Duodenal mucosa (tissue), 2 donors: ENCODE data around the gene A2M.

Experiments used
- H3K27ac ChIP-seq: one replicate; pipeline ENCODE4 v1.7.0; 2013; ENCODE audit warnings: low read depth, low read length
- H3K27me3 ChIP-seq, 2 donors: one replicate each; pipeline ENCODE4 v1.7.0; 2013; ENCODE audit warnings: low read length in 2 of 2, control low read depth in 1 of 2; ENCODE audit not compliant: insufficient read depth in 2 of 2, control insufficient read depth in 1 of 2
- H3K36me3 ChIP-seq, 2 donors: one replicate each; pipeline ENCODE4 v1.7.0; 2013; ENCODE audit warnings: low read length in 2 of 2, control low read depth in 1 of 2; ENCODE audit not compliant: insufficient read depth in 2 of 2, control insufficient read depth in 1 of 2
- H3K4me1 ChIP-seq, 2 donors: one replicate each; pipeline ENCODE4 v1.7.0; 2013; ENCODE audit warnings: low read length in 2 of 2, control low read depth in 1 of 2; ENCODE audit not compliant: insufficient read depth in 2 of 2, control insufficient read depth in 1 of 2
- H3K4me3 ChIP-seq, 2 donors: one replicate each; pipeline ENCODE4 v1.7.0; 2013; ENCODE audit warnings: low read length in 2 of 2, low read depth in 1 of 2
- H3K9ac ChIP-seq, 2 donors: one replicate each; pipeline ENCODE4 v1.7.0; 2013; ENCODE audit warnings: low read length in 2 of 2, low read depth in 1 of 2
- H3K9me3 ChIP-seq, 2 donors: one replicate each; pipeline ENCODE4 v1.7.0; 2013; ENCODE audit warnings: low read length in 2 of 2, control low read depth in 1 of 2; ENCODE audit not compliant: control insufficient read depth in 1 of 2

A2M gene

GRCh38 chr12:9122091-9122609 is 6.4 kb upstream of the A2M start:
- Histone ChIP-seq H3K4me1 (no peaks in the 10 kb centered on the region), H3K27ac (no peak overlapping the region), H3K36me3 (no peaks in the 10 kb centered on the region), H3K27me3 (no peaks in the 10 kb centered on the region), H3K4me3 (no peak overlapping the region), H3K9ac (no peak overlapping the region), H3K9me3 (no peaks in the 10 kb centered on the region)

GRCh38 chr12:9120487-9121184 is 4.9 kb upstream of the A2M start:
- Histone ChIP-seq H3K27ac (no peak overlapping the region), H3K9me3 (no peaks in the 10 kb centered on the region), H3K27me3 (no peaks in the 10 kb centered on the region), H3K9ac (no peak overlapping the region), H3K4me3 (no peak overlapping the region), H3K4me1 (no peaks in the 10 kb centered on the region), H3K36me3 (no peaks in the 10 kb centered on the region)

DNA sequence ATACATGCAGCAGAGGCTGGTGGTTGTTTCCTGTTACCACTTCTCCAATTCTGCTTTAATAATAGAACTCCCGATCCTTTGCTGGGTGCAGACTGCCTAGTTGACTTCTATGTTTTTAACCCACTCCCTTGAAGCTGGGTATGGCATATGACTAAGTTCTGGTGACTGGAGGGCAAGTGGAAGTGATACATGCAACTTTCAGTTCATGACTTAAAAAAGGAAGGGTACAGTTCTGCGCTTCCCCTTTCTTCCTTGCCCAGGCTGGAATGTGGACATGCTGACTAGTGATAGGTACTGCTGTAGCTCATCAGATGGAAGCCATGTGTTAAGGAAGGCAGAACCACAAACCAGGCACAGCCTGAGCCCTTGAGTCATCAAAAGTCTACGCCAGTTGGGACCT is 2.4 kb upstream of the A2M start:
- H3K4me3 ChIP-seq: no peak overlapping the region
- H3K4me1 ChIP-seq: no peaks in the 10 kb centered on the region
- H3K9ac ChIP-seq: no peak overlapping the region
- no peaks in the 10 kb centered on the region for H3K27me3 ChIP-seq
- H3K9me3 ChIP-seq: no peaks in the 10 kb centered on the region
- H3K36me3 ChIP-seq: no peaks in the 10 kb centered on the region
- H3K27ac ChIP-seq: peak overlapping the region; percentile 8

DNA sequence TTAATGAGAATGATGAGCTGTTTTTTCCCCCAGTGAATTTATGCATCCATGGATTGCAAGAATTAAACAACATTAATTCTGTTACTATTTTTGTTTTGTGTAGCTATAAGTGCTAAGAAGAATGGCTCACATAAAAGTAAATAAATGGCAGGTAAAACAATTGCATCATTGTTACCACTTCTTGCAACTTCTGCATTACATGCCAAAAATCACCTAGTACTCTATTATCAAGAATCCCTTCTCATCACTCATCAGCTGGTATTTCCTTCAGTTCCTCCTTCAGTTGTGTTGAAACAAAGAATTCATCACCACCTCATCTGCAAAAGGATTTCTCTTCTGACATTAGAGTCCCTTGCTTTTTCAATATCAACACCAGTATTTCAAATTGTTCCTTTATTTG is 773 bp downstream of the A2M start:
- Histone ChIP-seq H3K4me3 (peak overlapping the region; percentile 50 to 52), H3K27me3 (no peaks in the 10 kb centered on the region), H3K36me3 (peaks cover 0 to 3% of the 10 kb centered on the region in 2 donors), H3K9me3 (no peaks in the 10 kb centered on the region), H3K9ac (no peak overlapping the region), H3K27ac (no peak overlapping the region), H3K4me1 (no peaks in the 10 kb centered on the region)

- Histone ChIP-seq H3K9ac (peak overlapping the region in 1 of 2 donors; percentile 27), H3K9me3 (no peaks in the 10 kb centered on the region), H3K27ac (no peak overlapping the region), H3K4me1 (no peaks in the 10 kb centered on the region), H3K27me3 (no peaks in the 10 kb centered on the region), H3K4me3 (peak overlapping the region; percentile 25 to 44), H3K36me3 (peaks cover 3% of the 10 kb centered on the region in 2 donors)
Measured at GRCh38 chr12:9113987-9114309, 1.8 kb downstream of the A2M start.

DNA sequence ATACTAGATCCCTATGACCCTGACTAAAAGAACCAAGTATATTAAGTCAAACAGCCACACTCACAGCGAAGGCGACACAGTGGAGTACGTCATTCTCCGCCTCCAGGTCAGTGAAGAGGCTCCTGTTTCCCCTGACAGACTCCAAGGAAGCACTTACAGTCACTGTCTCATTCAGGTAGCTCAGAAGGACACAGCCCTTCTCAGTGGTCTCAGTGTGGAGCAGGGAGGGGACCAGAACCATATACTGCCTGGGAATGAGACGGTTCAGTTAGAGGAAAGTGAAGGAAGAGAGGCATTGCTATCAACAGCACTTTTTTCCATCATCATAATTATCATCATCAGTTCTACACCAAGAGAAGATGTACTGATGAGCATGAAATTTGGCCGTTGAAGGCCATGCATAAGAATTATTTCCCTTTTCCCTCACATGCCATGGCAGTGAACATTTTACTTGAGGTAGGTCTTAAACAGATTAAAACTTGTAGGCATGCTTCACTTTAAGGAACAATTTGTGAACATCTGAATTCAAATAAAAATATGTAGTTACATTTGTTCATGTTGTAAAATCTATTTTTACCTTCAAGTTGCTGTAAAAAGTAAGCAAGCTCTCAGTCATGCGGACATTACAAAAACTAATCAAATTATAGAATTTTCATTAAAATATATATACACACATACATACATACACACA is 2.3 kb downstream of the A2M start:
- Histone ChIP-seq H3K9me3 (no peaks in the 10 kb centered on the region), H3K27ac (no peak overlapping the region), H3K27me3 (no peaks in the 10 kb centered on the region), H3K4me1 (no peaks in the 10 kb centered on the region), H3K4me3 (peak overlapping the region; percentile 31 to 44), H3K36me3 (peaks cover 3% of the 10 kb centered on the region in 2 donors), H3K9ac (peak overlapping the region in 1 of 2 donors; percentile 27)

DNA sequence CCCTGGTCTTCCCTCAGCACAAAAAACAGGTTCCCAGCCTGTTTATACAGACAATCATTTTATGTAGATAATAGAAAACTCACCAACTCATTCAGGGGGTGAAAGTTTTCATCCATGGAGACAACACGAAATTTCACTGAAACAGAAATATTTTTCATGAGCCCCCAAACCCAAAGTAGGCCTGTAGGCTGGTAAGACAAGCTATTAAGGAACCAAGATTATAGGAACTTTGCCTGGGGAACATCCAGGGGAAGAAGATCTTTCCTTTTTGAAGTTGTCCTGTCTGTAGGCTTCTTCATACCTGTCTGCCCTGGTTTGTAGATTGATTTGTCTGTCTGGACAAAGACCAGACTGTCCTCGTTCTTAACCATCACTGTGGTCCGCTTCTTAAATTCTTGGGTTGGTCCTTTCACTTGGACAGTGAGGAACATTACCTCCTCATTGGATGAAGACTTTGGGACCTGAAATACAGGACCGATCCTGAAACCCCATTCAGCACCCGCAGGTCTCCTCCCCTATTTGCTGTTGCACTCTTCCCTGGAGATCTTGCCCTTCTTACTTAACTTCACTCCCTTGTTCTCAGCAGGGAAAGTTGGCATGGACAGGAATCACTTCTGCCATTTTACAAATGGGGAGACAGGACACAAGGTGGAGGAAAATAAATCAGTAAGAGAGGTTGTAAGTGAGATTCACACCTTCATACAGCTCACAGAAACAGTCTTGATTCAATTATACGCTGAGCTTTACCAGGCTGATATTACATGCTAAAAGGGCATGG is 3.5 kb downstream of the A2M start:
- Histone ChIP-seq H3K9ac (no peak overlapping the region), H3K4me1 (no peaks in the 10 kb centered on the region)

DNA sequence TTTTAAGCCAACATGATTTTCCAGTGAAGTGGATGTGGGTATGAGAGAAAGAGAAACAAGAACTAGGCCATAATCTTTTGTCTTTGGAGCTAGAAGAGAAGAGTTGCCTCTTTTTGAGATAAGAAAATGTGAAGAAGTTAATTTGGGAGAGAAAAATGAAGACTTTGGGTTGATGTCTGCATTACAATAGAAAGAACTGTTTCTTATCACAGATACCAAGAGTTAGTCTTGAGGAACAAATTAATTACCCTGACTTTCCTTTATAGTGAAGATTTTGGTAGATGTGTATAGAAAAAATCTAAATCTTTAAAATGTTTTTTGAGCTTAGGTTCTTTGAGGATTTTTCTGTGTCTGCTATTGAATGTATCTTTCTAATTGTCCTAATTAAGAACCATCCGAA is 4.2 kb downstream of the A2M start:
- H3K4me1 ChIP-seq: no peaks in the 10 kb centered on the region
- H3K27me3 ChIP-seq: no peaks in the 10 kb centered on the region
- H3K9me3 ChIP-seq: no peaks in the 10 kb centered on the region
- H3K27ac ChIP-seq: no peak overlapping the region
- no peak overlapping the region for H3K4me3 ChIP-seq
- H3K36me3 ChIP-seq: peaks cover 3 to 8% of the 10 kb centered on the region in 2 donors
- H3K9ac ChIP-seq: no peak overlapping the region

More for the DNA sequence above, 3.5 kb downstream of the A2M start:
- no peaks in the 10 kb centered on the region for H3K27me3 ChIP-seq
- H3K9me3 ChIP-seq: no peaks in the 10 kb centered on the region
- H3K27ac ChIP-seq: no peak overlapping the region
- H3K36me3 ChIP-seq: peaks cover 3% of the 10 kb centered on the region in 2 donors
- peak overlapping the region in 1 of 2 donors; percentile 7 for H3K4me3 ChIP-seq

DNA sequence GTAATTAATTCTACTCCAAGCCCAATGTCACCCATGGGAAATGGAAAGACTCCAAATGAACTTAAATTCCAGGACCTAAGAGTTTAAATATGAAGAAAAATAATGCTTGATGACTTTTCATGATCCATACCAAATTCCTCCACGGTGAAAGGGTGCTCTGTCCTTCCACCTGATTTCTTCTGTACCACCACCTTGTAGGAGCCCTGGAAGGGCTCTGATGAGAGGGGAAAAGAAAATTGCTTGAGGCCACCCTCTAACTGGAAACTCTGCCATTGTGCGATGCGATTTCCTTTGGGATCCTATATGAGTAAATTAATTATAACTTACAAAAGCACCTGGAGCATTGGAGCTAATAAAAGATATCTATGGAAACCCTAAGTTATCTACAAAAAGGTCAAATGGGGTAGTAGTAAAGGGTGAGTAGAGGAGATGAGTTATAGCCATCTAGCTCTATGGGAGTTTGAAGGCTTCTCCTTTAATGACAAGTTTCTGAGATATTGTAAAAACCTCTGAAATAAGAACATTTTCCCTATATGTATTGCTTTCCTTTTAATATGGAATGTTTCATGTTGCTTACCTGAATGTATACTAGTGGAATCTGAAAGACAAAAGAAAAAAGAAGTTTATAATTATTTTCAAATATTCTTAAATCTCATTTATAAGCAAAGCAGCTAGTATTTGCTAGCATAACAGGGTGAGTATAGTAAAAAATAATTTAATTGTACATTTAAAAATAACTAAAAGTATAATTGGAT is 5.8 kb downstream of the A2M start:
- Histone ChIP-seq H3K4me1 (no peaks in the 10 kb centered on the region), H3K9me3 (no peaks in the 10 kb centered on the region), H3K9ac (no peak overlapping the region), H3K27ac (no peak overlapping the region), H3K27me3 (no peaks in the 10 kb centered on the region), H3K4me3 (no peak overlapping the region), H3K36me3 (peaks cover 3 to 8% of the 10 kb centered on the region in 2 donors)
